MM.1S (cell line): Measurements from ENCODE around the gene DSCAML1.

ENCODE experiments used
- DNase-seq: peaks from one replicate; pipeline ENCODE4 v3.0.0-alpha.2; 2015
- H2AFZ ChIP-seq: fragments of 300-600 bp; sonication (generic); 2 replicates; pipeline ENCODE4 v1.6.0; 2016; ENCODE audit warnings: antibody characterized with exemption, low read length
- H3F3A ChIP-seq: fragments of 300-600 bp; sonication (generic); 2 replicates; pipeline ENCODE4 v1.6.1; 2016; ENCODE audit warnings: mild to moderate bottlenecking, antibody characterized with exemption, low read length, moderate library complexity, mixed read lengths; ENCODE audit not compliant: insufficient read depth
- H3K27ac ChIP-seq: fragments of 300-600 bp; sonication (generic); 2 replicates; pipeline ENCODE4 v1.5.1; 2016; ENCODE audit warnings: mild to moderate bottlenecking, low read length
- H3K27me3 ChIP-seq: fragments of 300-600 bp; sonication (generic); replicated peaks from 2 replicates; pipeline ENCODE4 v1.6.0; 2016; ENCODE audit warnings: low read length; ENCODE audit not compliant: insufficient read depth
- H3K36me3 ChIP-seq: fragments of 300-600 bp; sonication (generic); replicated peaks from 2 replicates; pipeline ENCODE4 v1.6.1; 2016; ENCODE audit warnings: mild to moderate bottlenecking, low read length, mixed read lengths; ENCODE audit not compliant: insufficient read depth
- H3K4me1 ChIP-seq: fragments of 300-600 bp; sonication (generic); 2 replicates; pipeline ENCODE4 v1.6.1; 2016; ENCODE audit warnings: low read length, mixed read lengths
- H3K4me2 ChIP-seq: fragments of 300-600 bp; sonication (generic); 2 replicates; pipeline ENCODE4 v1.6.0; 2016; ENCODE audit warnings: low read depth, low read length
- H3K4me3 ChIP-seq: fragments of 300-600 bp; sonication (generic); 2 replicates; pipeline ENCODE4 v1.5.1; 2016; ENCODE audit warnings: low read length, mixed read lengths
- H3K79me2 ChIP-seq: fragments of 300-600 bp; sonication (generic); 2 replicates; pipeline ENCODE4 v1.6.1; 2016; ENCODE audit warnings: mixed run types, low read length, mixed read lengths
- H3K9ac ChIP-seq: fragments of 300-600 bp; sonication (generic); 2 replicates; pipeline ENCODE4 v1.6.1; 2016; ENCODE audit warnings: low read length, mixed read lengths
- H3K9me2 ChIP-seq: fragments of 300-600 bp; sonication (generic); replicated peaks from 2 replicates; pipeline ENCODE4 v1.6.1; 2016; ENCODE audit warnings: mild to moderate bottlenecking, low read length, mixed read lengths; ENCODE audit not compliant: insufficient read depth
- H3K9me3 ChIP-seq: fragments of 300-600 bp; sonication (generic); replicated peaks from 2 replicates; pipeline ENCODE4 v1.6.1; 2016; ENCODE audit warnings: mild to moderate bottlenecking, low read length, mixed read lengths; ENCODE audit not compliant: insufficient read depth
- H4K20me1 ChIP-seq: fragments of 300-600 bp; sonication (generic); 2 replicates; pipeline ENCODE4 v1.6.1; 2016; ENCODE audit warnings: mild to moderate bottlenecking, low read length, moderate library complexity, mixed read lengths; ENCODE audit not compliant: insufficient read depth
- EZH2 ChIP-seq: fragments of 300-600 bp; sonication (generic); optimal IDR thresholded peaks from 2 replicates; pipeline ENCODE3; 2017; ENCODE audit warnings: low read depth, mild to moderate bottlenecking, antibody characterized with exemption, low read length, mixed read lengths
- EZH2phosphoT487 ChIP-seq: fragments of 300-600 bp; sonication (generic); IDR thresholded peaks from 2 replicates; pipeline ENCODE4 v1.6.1; 2018; ENCODE audit warnings: antibody characterized with exemption, low read length
- TF ChIP-seq, protein P1 (sequence below): fragments of 300-600 bp; sonication (generic); IDR thresholded peaks from 2 replicates; pipeline ENCODE4 v1.5.1; 2016; ENCODE audit warnings: antibody characterized with exemption, low read length, mixed read lengths

Gene DSCAML1

DNA sequence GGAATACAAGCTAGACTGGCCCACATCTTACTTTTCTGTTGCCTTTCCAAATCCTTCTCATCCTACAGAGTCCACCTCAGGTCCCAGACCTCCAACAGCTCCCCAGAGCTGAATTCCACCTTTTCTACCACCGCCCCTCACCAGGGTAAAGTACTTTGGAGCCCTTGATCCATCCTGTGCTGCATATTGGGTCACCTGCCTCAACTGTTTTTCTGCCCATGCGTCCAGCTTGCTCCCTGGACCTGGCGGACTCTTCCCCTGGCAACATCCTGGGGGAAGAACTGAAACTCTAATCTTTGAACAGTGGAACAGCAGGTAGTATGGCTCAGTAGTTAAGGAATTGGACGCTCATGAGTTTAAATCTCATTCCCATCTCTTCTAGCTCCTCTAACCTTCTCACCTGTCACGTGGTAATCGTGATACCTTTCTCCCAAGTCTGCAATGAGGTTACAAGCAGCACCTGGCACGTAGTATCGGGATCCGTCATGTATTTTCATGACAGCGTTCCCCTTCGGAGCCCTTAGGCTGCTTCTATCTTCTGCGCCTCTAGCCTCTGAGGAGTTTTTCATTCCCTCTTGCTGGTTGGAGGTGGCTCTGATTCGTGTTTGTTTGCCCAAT is 371.2 kb downstream of the DSCAML1 start:
- no peak overlapping the region for H3K4me2 ChIP-seq
- no peak overlapping the region for H2AFZ ChIP-seq

DNA sequence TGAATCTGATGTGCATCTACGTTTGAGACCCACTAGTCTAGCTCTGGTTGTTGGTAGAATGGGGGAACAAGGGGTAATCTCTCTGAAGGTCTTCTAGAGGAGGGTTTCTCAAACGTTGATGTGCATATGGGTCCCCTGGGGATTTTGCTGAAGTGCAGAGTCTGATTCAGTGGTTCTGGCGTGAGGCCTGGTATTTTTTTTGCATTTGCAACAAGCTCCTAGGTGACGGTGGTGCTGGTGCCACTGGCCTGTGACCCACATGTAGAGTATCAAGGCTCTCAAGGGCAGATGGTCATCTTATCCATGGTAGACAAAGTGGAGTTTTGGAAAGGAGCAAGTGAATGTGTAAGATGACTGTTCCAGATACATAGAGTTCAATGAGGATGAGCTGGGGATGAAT is 372.2 kb downstream of the DSCAML1 start:
- no peak overlapping the region for H3K4me3 ChIP-seq
- no peaks in the 10 kb centered on the region for H3K9me3 ChIP-seq
- no peak overlapping the region for H3K27ac ChIP-seq
- TF ChIP-seq, protein P1, sequence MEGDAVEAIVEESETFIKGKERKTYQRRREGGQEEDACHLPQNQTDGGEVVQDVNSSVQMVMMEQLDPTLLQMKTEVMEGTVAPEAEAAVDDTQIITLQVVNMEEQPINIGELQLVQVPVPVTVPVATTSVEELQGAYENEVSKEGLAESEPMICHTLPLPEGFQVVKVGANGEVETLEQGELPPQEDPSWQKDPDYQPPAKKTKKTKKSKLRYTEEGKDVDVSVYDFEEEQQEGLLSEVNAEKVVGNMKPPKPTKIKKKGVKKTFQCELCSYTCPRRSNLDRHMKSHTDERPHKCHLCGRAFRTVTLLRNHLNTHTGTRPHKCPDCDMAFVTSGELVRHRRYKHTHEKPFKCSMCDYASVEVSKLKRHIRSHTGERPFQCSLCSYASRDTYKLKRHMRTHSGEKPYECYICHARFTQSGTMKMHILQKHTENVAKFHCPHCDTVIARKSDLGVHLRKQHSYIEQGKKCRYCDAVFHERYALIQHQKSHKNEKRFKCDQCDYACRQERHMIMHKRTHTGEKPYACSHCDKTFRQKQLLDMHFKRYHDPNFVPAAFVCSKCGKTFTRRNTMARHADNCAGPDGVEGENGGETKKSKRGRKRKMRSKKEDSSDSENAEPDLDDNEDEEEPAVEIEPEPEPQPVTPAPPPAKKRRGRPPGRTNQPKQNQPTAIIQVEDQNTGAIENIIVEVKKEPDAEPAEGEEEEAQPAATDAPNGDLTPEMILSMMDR: no peak
- TF ChIP-seq EZH2 (no peak), EZH2phosphoT487 (no peak)
- H3K36me3 ChIP-seq: no peaks in the 10 kb centered on the region
- H3F3A ChIP-seq: no peaks in the 10 kb centered on the region
- H2AFZ ChIP-seq: no peak overlapping the region
- no peak for DNase-seq
- H3K79me2 ChIP-seq: no peaks in the 10 kb centered on the region
- no peaks in the 10 kb centered on the region for H4K20me1 ChIP-seq
- H3K9me2 ChIP-seq: no peaks in the 10 kb centered on the region
- no peaks in the 10 kb centered on the region for H3K4me1 ChIP-seq
- H3K9ac ChIP-seq: no peak overlapping the region
- H3K27me3 ChIP-seq: peaks cover 35% of the 10 kb centered on the region
- H3K4me2 ChIP-seq: no peak overlapping the region

More for the DNA sequence above, 371.2 kb downstream of the DSCAML1 start:
- no peaks in the 10 kb centered on the region for H3K4me1 ChIP-seq
- H3F3A ChIP-seq: no peaks in the 10 kb centered on the region
- no peak for DNase-seq
- H3K9me2 ChIP-seq: no peaks in the 10 kb centered on the region
- H3K4me3 ChIP-seq: no peak overlapping the region
- no peaks in the 10 kb centered on the region for H3K79me2 ChIP-seq
- TF ChIP-seq, protein P1: no peak
- TF ChIP-seq EZH2: no peak
- TF ChIP-seq EZH2phosphoT487: no peak
- no peaks in the 10 kb centered on the region for H3K36me3 ChIP-seq
- H3K9ac ChIP-seq: no peak overlapping the region
- no peak overlapping the region for H3K27ac ChIP-seq
- H4K20me1 ChIP-seq: no peaks in the 10 kb centered on the region
- no peaks in the 10 kb centered on the region for H3K9me3 ChIP-seq
- H3K27me3 ChIP-seq: peaks cover 36% of the 10 kb centered on the region

DNA sequence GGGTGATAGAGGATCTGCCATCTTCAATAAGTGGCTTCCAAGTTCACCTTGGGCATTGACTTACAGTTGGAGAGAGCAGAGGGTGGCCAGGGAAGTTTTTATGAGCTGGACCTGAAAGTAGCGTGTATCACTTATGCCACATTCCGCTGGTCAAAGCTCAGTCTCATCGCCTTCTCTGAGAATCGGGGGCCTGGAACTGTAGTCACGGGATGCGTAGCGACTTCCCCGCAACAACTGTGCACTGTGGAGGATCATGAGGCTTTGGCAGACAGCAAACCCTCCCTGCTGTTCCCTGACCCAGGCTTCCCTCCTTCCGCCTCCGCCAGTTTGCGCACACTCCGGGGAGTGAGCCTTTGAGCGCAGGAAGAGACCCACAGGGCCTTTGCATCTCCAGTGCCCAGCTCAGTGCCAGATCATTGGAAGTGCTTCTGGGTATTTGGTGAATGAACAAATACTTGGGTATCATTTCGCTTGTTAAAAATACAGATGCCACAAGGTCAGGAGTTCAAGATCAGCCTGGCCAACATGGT is 373.9 kb downstream of the DSCAML1 start:
- Histone ChIP-seq H3K27me3 (peaks cover 34% of the 10 kb centered on the region), H3K9ac (no peak overlapping the region), H3K9me2 (no peaks in the 10 kb centered on the region), H4K20me1 (no peaks in the 10 kb centered on the region), H3K79me2 (no peaks in the 10 kb centered on the region), H3K27ac (no peak overlapping the region), H3K9me3 (no peaks in the 10 kb centered on the region), H3K4me2 (no peak overlapping the region), H2AFZ (no peak overlapping the region), H3F3A (no peaks in the 10 kb centered on the region), H3K4me3 (no peak overlapping the region), H3K36me3 (no peaks in the 10 kb centered on the region), H3K4me1 (no peaks in the 10 kb centered on the region)
- TF ChIP-seq EZH2phosphoT487: no peak
- TF ChIP-seq EZH2: no peak
- TF ChIP-seq, protein P1: no peak
- no peak for DNase-seq
